Activated T-cell treated with anti-CD3 and anti-CD28 coated beads for 4 hours (primary cell): Measurements from ENCODE around the gene CNDP2.
"Not testable (repeated sequence)": the region's sequence is repeated elsewhere in the genome, so short reads cannot be mapped to it uniquely, and the experiment has no call there.

Source experiments
- DNase-seq: peaks from one replicate; pipeline ENCODE4 v3.0.0-alpha.2; 2020

The CNDP2 gene

GRCh38 chr18:74519320-74520095, 23.3 kb downstream of the CNDP2 start:
- no peak for DNase-seq

GRCh38 chr18:74520096-74520833, 24.1 kb downstream of the CNDP2 start:
- no peak for DNase-seq

GRCh38 chr18:74521068-74521725, 25.0 kb downstream of the CNDP2 start:
- DNase-seq: no peak

- DNase-seq: no peak
Measured at GRCh38 chr18:74522635-74523548, 26.7 kb downstream of the CNDP2 start.

DNA sequence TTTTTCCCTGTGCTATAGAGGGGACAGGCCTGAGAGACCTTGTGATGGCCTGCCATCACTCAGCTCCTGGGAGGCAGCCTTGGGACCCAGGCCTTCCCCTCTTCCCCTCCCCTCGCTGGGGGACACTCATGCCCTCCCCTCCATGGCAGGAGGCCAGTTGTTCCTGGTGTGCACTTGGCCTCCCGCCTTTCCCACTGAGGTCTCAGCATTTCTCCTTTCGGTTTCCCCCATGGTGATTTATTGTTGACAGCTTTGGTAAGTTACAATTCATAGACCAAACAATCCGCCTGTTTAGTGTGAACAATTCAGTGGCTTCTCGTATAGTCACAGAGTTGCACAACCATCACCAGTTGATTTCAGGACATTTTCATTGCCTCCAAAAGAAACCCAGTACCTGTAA, 27.9 kb downstream of the CNDP2 start:
- DNase-seq: no peak

DNA sequence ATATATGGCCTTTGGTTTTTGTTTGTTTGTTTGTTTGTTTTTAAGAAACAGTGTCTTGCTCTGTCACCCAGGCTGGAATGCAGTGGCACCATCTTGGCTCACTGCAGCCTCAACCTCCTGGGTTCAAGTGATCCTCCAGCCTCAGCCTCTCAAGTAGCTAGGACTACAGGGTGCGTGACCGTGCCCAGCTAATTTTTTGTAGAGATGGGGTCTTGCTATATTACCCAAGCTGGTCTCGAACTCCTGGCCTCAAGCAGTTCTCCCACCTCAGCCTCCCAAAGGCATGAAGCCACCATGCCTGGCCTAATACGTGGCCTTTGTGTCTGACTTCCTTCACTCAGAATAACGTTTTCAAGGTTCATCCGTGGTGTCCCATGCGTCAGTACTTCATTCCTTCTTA, 28.8 kb downstream of the CNDP2 start:
- DNase-seq: not testable (repeated sequence)

- DNase-seq: no peak
Measured at GRCh38 chr18:74525741-74526140, 29.6 kb downstream of the CNDP2 start.

DNA sequence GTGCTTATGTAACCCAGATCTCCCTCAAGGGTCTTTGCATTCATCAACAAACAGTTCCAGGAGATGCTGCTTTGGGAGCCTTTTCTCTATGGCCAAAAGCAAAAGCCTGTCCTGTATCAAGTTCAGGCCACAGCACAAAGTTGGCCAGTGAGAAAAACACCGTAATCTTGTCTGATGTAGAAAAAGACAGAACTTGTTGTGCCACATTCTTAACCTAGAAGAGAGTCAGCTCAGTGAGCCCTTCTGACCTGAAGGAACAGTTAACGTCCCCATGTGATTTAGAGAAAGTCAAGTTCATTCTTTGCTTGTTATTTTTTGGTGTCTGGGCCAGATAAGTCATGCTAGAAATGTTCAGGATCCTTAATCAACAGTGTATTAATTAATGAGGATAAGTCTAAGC, 30.3 kb downstream of the CNDP2 start:
- no peak for DNase-seq

- no peak for DNase-seq
Measured at GRCh38 chr18:74528478-74528877, 32.3 kb downstream of the CNDP2 start.

GRCh38 chr18:74528913-74529312, 32.8 kb downstream of the CNDP2 start:
- DNase-seq: no peak

- DNase-seq: no peak
Measured at GRCh38 chr18:74529378-74529777, 33.2 kb downstream of the CNDP2 start.

DNA sequence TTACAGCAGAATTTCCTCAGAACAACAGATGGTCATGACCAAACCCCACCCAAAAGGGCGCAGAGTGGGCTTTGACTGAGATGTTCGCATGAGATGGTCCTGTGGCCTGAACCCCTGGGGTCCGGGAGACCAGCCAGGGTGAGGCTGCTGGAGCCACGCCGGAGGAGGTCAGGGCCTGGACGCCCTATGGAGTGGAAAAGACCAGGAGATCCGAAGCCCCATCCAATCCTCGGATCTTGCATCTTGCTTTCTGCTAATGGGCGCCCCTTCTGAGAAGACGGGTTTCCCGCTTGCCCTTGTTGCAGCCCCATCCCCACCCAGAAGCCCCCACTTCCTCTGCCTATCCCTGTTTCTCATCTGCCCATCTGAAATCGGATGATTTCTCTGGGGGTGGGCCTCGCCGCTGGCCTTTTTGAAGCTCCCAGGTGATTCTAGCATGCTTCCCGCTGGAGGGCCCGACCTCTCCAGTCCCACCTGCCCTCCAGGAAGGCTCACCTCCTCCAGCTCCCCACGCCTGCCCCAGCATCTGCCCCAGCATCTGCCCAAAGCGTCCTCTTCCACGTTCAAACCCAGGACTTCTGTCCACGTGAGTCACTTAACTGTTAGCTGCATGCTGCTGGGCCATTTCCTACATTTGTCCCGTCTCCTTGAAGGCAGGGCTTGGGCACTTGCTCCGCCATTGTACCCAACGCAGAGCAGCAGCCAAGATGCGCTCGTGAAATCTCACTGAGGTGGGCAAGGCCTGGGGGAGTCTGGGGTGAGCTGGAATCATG, 33.8 kb downstream of the CNDP2 start:
- no peak for DNase-seq

- DNase-seq: no peak
Measured at GRCh38 chr18:74530584-74530862, 34.4 kb downstream of the CNDP2 start.

DNA sequence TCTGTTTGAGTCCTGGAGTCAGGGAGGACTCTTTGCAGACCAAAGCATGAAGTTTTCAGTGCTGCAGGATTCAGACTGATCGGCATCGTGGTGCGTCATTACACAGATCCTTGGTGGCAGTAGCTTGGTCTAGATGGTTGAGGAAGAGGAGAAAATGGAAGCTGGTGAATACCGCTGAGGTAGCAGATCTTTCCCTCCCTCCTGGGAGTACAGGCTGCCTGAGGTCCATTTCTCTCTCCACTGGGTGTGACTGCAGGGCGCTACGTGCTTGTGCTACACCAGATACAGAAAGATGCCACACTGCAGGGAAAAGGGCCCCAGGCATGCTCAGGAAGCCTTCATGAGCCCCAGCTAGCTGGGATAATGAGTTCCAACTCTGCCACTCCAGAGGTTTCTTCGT, 34.9 kb downstream of the CNDP2 start:
- DNase-seq: no peak

GRCh38 chr18:74532511-74533025, 36.4 kb downstream of the CNDP2 start:
- no peak for DNase-seq

DNA sequence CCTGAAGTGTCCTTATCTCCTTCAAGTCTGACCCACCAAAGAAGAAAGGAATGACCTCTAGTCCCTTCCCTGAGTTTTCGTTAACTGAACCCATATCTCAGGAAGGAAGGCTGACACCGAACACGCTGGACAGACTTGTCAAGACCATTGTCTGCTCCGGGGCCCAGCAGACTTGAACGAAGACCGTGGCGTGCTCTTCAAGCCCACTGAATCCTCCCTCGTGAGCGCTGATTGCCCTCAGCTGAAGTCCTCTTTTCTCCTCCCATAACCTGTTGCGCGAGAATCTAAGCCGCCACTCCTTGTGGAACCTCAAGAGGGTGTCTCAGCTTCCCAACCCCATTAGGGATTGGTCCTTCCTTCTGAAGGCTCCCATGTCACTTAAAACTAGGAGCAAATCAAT, 37.5 kb downstream of the CNDP2 start:
- no peak for DNase-seq

DNA sequence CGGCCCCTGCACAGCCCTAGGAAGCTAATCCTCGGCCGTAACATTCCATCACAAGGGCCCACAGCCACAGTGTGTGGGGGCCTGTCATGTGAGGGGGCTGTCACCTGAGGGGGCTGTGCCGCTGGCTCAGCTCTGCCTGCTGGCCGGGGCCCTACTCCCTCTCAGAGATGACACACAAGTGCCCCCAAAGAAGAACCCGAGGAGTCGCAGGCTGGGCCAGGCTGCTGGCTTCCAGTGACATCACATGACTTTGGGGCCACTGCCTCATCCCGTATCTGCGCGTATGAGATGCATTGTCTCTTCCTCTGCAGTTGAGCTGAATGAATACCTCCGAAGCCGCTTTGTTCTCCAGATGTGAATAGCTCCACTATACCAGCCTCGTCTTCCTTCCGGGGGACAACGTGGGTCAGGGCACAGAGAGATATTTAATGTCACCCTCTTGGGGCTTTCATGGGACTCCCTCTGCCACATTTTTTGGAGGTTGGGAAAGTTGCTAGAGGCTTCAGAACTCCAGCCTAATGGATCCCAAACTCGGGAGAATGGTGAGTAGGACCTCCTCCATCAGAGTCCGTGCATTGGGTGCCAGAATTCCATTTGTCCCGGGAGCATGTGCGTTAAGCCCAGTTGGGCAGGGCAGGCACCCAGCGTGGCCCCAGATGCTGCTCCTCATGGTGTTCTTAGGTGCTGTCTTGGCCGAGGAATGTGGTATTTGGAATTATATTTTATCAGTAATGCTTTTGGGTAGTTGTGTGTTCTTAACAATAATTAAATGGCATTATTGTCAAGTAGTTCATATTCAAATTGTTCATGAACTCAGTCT, 38.2 kb downstream of the CNDP2 start, which contains the start of gene CNDP1:
CNDP1 (plus strand) TSS at position 351 of the 820 bp plus-strand sequence; CDS start at position 519, 168 bp downstream.
- DNase-seq: no peak

DNA sequence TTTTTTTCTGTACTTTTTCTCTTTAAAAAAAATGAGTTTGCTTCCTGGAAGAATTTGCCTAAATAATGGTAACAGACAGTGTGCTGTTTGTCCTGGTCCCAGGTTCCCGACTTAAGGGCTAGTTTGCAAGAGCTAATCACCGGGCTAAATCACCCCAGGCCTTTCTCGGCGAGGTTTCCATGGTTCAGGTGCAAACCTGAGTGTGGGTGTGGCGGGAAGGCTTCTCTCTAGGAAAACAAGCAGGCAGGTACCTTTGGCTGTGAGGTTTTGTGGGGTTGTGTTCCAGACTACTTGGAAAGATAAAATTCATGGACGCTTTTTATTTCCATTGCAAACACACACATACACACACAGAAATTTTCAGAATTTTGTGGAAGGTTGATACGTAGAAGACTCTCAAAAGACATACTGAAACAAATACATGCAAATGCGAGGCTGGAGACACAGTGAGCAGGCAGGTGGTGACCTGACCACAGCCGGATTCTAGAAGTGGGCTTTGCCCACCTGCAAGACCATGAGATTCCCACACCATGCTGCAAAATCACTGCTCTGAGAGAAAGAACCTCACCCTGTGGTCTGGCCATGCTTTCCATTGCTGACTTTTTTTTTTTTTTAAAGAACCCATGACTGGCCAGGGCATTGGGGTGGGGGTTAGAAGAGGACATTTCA, 39.0 kb downstream of the CNDP2 start:
- DNase-seq: no peak

- DNase-seq: no peak
Measured at GRCh38 chr18:74539289-74539688, 43.1 kb downstream of the CNDP2 start.

GRCh38 chr18:74540652-74541421, 44.7 kb downstream of the CNDP2 start:
- no peak for DNase-seq
